NT2/D1 (cell line): ENCODE measurements around the gene ZNF580.

Source experiments
- DNase-seq: peaks from one replicate; pipeline ENCODE4 v3.0.0-alpha.2; 2011; ENCODE audit warnings: low read depth, low spot score
- H3K27me3 ChIP-seq: 2 replicates; pipeline ENCODE4 v1.6.0; 2011; ENCODE audit warnings: mild to moderate bottlenecking; ENCODE audit not compliant: insufficient read length, insufficient read depth
- H3K36me3 ChIP-seq: 2 replicates; pipeline ENCODE4 v1.6.1; 2011; ENCODE audit warnings: mild to moderate bottlenecking, low read length, mixed read lengths; ENCODE audit not compliant: insufficient read depth, insufficient read length
- H3K4me1 ChIP-seq: 2 replicates; pipeline ENCODE4 v1.5.1; 2011; ENCODE audit not compliant: insufficient read depth, insufficient read length
- H3K4me3 ChIP-seq: 2 replicates; pipeline ENCODE4 v1.5.1; 2011; ENCODE audit warnings: low read depth; ENCODE audit not compliant: insufficient read length
- H3K9ac ChIP-seq: 2 replicates; pipeline ENCODE4 v1.6.0; 2011; ENCODE audit warnings: low read depth; ENCODE audit not compliant: insufficient read length
- H3K9me3 ChIP-seq: 2 replicates; pipeline ENCODE4 v1.5.1; 2011; ENCODE audit warnings: mild to moderate bottlenecking, low read length; ENCODE audit not compliant: insufficient read depth
- SUZ12 ChIP-seq: IDR thresholded peaks from 2 replicates; pipeline ENCODE4 v1.6.1; 2011; ENCODE audit not compliant: insufficient read length, insufficient read depth; ENCODE audit errors: extremely low read depth
- YY1 ChIP-seq: IDR thresholded peaks from 2 replicates; pipeline ENCODE4 v1.6.1; 2011; ENCODE audit not compliant: insufficient read length, insufficient read depth
- ZNF274 ChIP-seq: IDR thresholded peaks from 2 replicates; pipeline ENCODE4 v1.6.1; 2011; ENCODE audit warnings: mild to moderate bottlenecking, low read depth, low read length

Gene ZNF580

DNA sequence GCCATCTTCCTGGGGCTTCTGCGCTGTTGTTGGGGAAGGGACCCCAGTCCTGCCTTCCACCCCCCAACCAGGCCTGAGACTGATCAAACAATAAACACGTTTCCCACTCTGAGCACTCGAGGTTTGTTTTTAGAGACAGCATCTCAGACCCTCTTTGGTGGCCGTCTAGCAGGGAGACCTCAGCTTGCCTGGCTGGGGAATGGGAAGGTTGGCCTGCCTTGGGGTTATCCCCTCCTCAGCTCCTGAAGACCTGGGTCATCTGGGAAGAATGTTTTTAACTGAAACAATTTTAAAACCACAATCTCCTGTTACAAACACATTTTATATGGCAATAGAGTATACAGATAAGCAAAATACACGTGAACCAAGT is 4.7 kb downstream of the ZNF580 start:
- H3K36me3 ChIP-seq: peaks cover 26% of the 10 kb centered on the region
- peak overlapping the region; percentile 94 for H3K9ac ChIP-seq
- no peak for TF ChIP-seq SUZ12
- TF ChIP-seq ZNF274: no peak
- TF ChIP-seq YY1: no peak
- peaks cover 8% of the 10 kb centered on the region for H3K4me1 ChIP-seq
- H3K27me3 ChIP-seq: no peaks in the 10 kb centered on the region
- DNase-seq: no peak
- no peak overlapping the region for H3K4me3 ChIP-seq
- no peaks in the 10 kb centered on the region for H3K9me3 ChIP-seq

DNA sequence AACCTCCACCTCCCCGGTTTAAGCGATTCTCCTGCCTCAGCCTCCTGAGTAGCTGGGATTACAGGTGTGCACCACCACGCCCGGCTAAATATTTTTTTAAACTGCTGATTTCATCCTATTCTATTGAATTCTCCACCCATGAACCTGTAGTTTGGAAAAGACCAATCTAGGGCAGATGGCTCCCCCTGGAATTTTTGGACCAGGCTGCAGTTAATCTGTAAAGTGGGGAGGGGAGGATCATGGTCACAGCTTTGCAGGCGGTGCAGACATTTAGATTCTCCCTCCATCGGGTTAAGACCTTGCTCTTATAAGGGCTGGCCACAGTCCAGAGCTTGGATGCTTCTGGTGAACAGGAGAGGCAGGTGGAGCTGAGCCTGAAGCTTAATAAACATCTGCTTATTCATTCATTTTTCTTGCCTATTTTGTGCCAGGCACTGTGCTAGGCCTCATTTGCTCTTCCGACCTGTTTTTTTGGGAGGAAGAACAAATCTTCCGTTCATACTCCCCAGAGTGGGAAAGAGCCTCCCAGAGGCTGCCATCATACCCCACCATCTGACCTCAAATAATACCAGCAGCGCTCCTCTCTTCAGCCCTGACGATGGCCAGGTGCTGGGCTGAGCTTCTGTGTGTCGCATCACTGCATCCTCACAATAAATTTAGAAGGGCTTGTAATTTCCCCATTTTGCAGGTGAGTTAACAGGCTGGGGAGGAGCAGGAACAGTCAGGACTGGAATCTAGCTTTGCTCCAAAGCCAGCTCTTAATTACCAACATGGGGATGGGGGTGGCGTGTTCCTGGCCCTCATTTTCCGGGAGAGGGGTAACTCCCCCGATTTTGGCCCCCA is 6.3 kb downstream of the ZNF580 start:
- no peaks in the 10 kb centered on the region for H3K27me3 ChIP-seq
- peak overlapping the region; percentile 71 for H3K4me3 ChIP-seq
- no peak for DNase-seq
- H3K36me3 ChIP-seq: peaks cover 29% of the 10 kb centered on the region
- TF ChIP-seq SUZ12 (no peak), ZNF274 (no peak), YY1 (no peak)
- peak overlapping the region; percentile 95 for H3K9ac ChIP-seq
- H3K4me1 ChIP-seq: peaks cover 8% of the 10 kb centered on the region
- H3K9me3 ChIP-seq: no peaks in the 10 kb centered on the region

DNA sequence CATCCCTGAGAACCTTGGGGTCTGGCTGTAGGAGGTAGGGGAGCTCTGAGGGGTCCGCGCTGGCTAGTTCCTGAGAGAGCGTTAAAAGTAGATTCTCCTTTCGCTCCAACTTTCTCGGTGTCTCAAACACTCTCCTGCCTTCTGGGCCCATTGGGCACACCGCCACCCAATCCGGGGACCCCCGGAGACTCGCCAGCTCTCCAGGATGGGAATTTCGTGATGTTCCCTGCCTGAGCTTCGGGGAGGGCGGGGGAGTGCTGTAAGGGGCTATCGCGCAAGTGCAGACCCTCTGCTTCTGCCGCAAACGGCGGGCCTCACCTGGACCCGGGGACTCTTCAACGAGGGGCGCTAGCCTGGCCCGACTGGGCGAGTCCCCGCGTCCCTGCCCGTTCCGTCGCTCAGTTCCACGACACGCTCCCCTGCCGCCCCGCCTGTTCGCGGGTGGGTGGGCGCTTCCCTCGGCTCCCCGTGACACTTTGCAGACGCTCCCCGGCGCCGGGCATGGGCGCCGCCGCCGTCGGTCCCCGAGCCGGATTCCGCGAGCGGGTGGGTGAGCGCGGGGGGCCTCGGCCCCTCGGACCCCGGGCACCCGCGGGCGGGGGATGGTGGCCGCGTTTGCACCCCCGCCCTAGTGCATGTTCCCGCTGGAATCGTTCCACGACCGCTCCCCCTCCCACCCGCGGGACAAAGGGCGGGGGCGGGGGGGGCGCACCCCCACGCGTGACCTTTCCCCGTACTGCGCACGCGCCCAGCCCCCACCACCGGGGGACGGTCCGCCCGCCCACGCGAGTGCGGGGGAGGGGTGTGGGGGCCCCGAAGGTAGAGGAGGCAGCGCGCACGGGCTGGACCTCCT is 7.2 kb downstream of the ZNF580 start, which contains the start of gene CCDC106:
TSS of gene CCDC106 (plus strand) at position 481 of the 853 bp plus-strand sequence. CDS start 835 bp downstream, outside the sequence.
- H3K9me3 ChIP-seq: no peaks in the 10 kb centered on the region
- peak within 1 kb of the TSS; percentile 71 for H3K4me3 ChIP-seq
- H3K9ac ChIP-seq: peak within 1 kb of the TSS; percentile 95
- DNase-seq: peak; percentile 39
- H3K36me3 ChIP-seq: peaks cover 32% of the 10 kb centered on the region
- TF ChIP-seq SUZ12 (no peak), YY1 (no peak), ZNF274 (no peak)
- H3K27me3 ChIP-seq: no peaks in the 10 kb centered on the region
- H3K4me1 ChIP-seq: peaks cover 8% of the 10 kb centered on the region

DNA sequence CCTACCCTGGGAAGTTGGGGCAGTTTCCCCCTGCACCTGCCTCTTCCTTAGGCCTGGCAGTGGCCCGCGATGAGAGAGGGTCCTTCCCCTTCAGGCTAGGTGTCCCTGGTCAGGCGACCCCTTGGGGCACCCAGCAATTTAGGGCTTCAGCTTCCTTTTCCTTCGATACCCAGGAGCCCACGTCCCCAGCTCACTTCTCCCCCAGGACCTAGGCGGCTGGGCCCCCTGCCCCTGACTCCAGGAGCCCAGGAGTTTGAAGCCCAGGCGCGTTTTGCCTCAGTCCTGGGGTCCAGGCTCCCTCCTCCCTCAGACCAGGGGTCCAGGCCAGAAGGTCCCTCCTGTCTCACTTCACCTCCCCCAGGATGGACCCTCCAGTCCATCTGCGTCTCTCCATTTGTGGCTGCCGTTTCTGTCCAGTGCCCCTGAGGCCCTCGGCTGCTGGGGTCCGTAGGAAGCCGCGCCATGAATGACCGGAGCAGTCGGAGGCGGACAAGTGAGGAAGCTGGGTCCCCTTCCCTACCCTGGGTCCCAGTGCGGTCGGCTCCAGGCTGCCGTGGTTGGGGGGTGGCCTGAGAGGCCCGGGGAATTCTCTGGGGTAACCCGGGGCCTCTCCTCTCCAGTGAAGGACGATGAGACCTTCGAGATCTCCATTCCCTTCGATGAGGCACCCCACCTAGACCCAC is 7.9 kb downstream of the ZNF580 start:
- H3K9me3 ChIP-seq: no peaks in the 10 kb centered on the region
- H3K36me3 ChIP-seq: peaks cover 32% of the 10 kb centered on the region
- H3K27me3 ChIP-seq: no peaks in the 10 kb centered on the region
- TF ChIP-seq ZNF274: no peak
- TF ChIP-seq YY1: no peak
- TF ChIP-seq SUZ12: no peak
- H3K9ac ChIP-seq: peak overlapping the region; percentile 95
- DNase-seq: no peak
- peak overlapping the region; percentile 71 for H3K4me3 ChIP-seq
- peaks cover 6% of the 10 kb centered on the region for H3K4me1 ChIP-seq

DNA sequence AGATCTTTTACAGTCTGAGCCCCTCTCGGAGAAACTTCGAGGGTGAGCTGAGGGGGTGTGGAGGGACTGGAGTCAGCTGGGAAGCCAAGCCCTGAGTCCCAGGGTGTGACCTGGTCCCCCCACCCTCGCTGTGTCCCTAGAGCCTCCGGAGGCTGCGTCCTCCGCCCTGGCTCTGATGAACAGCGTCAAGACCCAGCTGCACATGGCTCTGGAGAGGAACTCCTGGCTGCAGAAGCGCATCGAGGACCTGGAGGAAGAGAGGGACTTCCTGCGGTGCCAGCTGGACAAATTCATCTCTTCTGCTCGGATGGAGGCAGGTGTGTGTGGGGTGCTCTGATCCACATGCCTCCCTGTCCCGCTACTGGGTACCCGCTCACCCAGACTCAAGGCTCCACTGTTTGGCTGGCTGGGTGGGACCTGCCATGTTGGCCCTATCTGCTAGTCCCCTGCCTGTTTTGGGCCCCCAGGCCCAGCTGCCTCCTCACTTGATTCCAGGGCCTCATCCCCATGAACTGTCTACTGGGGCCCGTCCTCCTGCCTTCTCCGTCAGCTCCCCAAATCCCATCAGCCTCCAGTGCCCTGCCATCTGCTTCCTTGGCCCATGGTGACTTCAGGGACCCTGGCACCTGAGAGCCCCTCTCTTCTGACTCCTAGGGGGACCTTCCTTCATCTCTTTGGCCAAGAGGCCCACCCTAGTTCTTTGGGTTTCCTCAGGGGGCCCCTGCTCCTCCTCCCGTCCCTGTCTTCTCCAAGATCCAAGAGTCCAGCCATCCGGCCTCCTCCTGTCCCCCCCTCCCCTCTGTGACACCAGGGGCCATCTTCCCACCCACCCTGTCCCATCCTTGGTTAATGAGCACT is 8.7 kb downstream of the ZNF580 start:
- H3K9ac ChIP-seq: peak overlapping the region; percentile 42
- H3K9me3 ChIP-seq: no peaks in the 10 kb centered on the region
- H3K27me3 ChIP-seq: no peaks in the 10 kb centered on the region
- H3K36me3 ChIP-seq: peaks cover 28% of the 10 kb centered on the region
- H3K4me1 ChIP-seq: peaks cover 6% of the 10 kb centered on the region
- H3K4me3 ChIP-seq: no peak overlapping the region
- TF ChIP-seq ZNF274: no peak
- TF ChIP-seq SUZ12: no peak
- no peak for TF ChIP-seq YY1
- DNase-seq: no peak

DNA sequence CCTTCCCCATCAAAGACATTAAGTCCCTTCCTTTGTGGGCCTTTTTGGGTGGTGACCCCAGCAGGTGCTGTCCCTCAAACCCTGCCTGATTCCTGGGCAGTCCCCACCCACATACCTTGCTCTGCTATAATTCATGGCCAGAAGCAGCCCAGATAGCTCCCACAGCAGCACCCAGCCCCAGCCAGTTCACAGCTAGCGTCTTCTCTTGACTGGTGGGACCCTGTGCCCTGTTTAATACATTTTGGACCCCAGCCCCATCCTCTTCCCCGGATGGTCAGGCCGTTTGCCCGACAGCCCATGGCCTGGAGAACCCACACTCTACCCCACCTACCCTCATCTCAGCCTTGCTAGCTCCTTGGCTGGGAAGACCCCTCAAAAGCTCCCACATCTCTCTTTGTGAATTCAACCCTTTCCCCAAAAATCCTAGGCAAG is 9.3 kb downstream of the ZNF580 start:
- Histone ChIP-seq H3K4me3 (no peak overlapping the region), H3K9ac (no peak overlapping the region), H3K27me3 (no peaks in the 10 kb centered on the region), H3K4me1 (no peaks in the 10 kb centered on the region), H3K36me3 (peaks cover 22% of the 10 kb centered on the region), H3K9me3 (no peaks in the 10 kb centered on the region)
- no peak for DNase-seq
- TF ChIP-seq YY1 (no peak), SUZ12 (no peak), ZNF274 (no peak)
